Epithelial cell of proximal tubule (primary cell): ENCODE data around the gene GOLGA3. TPM values are rescaled to one million over a fixed set of nuclear protein-coding genes. Genes with fewer than 3 reads are reported as not detected.
"Not testable (repeated sequence)": the region's sequence is repeated elsewhere in the genome, so short reads cannot be mapped to it uniquely, and the experiment has no call there.

Experiments used
- DNase-seq: peaks from one replicate; pipeline ENCODE4 v3.0.0-alpha.2; 2011; ENCODE audit warnings: low read depth
- H3K4me3 ChIP-seq: 2 replicates; pipeline ENCODE4 v1.5.1; 2011; ENCODE audit warnings: low read depth, mild to moderate bottlenecking, low read length
- CTCF ChIP-seq: conservative IDR thresholded peaks from 2 replicates; pipeline ENCODE4 v1.5.1; 2012; ENCODE audit warnings: low read depth, mild to moderate bottlenecking, low read length
- total RNA-seq: library from RNA; depleted of rRNA; stranded (reverse); fragments of >200 nt; gene quantifications from 2 replicates; pipeline ENCODE4 v1.2.3, GENCODE V29; 2015

GOLGA3 gene
- total RNA-seq, 1 donor from 2014 or later = 46.0 TPM

GRCh38 chr12:132869551-132869950 is 40.9 kb upstream of the GOLGA3 start:
- no peak for TF ChIP-seq CTCF
- H3K4me3 ChIP-seq = no peak overlapping the region
- DNase-seq = no peak

- no peak for TF ChIP-seq CTCF
- peak; percentile 39 for DNase-seq
- H3K4me3 ChIP-seq = no peak overlapping the region
Observed at GRCh38 chr12:132866251-132866828, 37.7 kb upstream of the GOLGA3 start.

- no peak for DNase-seq
- TF ChIP-seq CTCF = no peak
- no peak overlapping the region for H3K4me3 ChIP-seq
Observed at GRCh38 chr12:132861558-132861957, 32.9 kb upstream of the GOLGA3 start.

- H3K4me3 ChIP-seq = no peak overlapping the region
- no peak for TF ChIP-seq CTCF
- no peak for DNase-seq
Observed at GRCh38 chr12:132858718-132859266, 30.1 kb upstream of the GOLGA3 start.

- H3K4me3 ChIP-seq, DNase-seq: not testable (repeated sequence)
Observed at GRCh38 chr12:132857019-132857418, 28.4 kb upstream of the GOLGA3 start.

GRCh38 chr12:132856581-132856980 is 27.9 kb upstream of the GOLGA3 start:
- no peak overlapping the region for H3K4me3 ChIP-seq
- no peak for TF ChIP-seq CTCF
- DNase-seq = no peak

GRCh38 chr12:132855211-132855610 is 26.5 kb upstream of the GOLGA3 start:
- not testable (repeated sequence) for DNase-seq

GRCh38 chr12:132853285-132854092 is 24.8 kb upstream of the GOLGA3 start:
- DNase-seq = no peak
- H3K4me3 ChIP-seq = no peak overlapping the region
- TF ChIP-seq CTCF = no peak

More at GRCh38 chr12:132855211-132855610, 26.5 kb upstream of the GOLGA3 start:
- not testable (repeated sequence) for H3K4me3 ChIP-seq
